ENCODE data around the gene TBC1D5.
"Not testable (repeated sequence)": the region's sequence is repeated elsewhere in the genome, so short reads cannot be mapped to it uniquely, and the experiment has no call there.

GRCh38 chr3:17774180-17774910 is 31.9 kb upstream of the TBC1D5 start:
- not testable (repeated sequence) for TF ChIP-seq SUZ12 (IDR thresholded peaks at IDR 0.05; ENCODE audit: low read length); HDAC6 (IDR thresholded peaks at IDR 0.05; ENCODE audit: low read depth, low read length); CTCF (IDR thresholded peaks at IDR 0.05; ENCODE audit: control extremely low read depth in 1 of 3, insufficient read depth in 1 of 3, low read depth in 1 of 3, low read length in 3 of 3); SRF (IDR thresholded peaks at IDR 0.05; ENCODE audit: low read depth, low read length); EP300 (IDR thresholded peaks at IDR 0.05; ENCODE audit: borderline replicate concordance in 1 of 2, low read depth in 2 of 2, low read length in 2 of 2); ATF2 (IDR thresholded peaks at IDR 0.05; ENCODE audit: low read length); BRCA1 (IDR thresholded peaks at IDR 0.05; ENCODE audit: low read depth, low read length); TAF1 (IDR thresholded peaks at IDR 0.05; ENCODE audit: low read depth, low read length); ASH2L (IDR thresholded peaks at IDR 0.05; ENCODE audit: low read length); POLR2A (IDR thresholded peaks at IDR 0.05; ENCODE audit: control extremely low read depth in 1 of 2, low read depth in 2 of 2, low read length in 2 of 2); EZH2 (IDR thresholded peaks at IDR 0.05; ENCODE audit: low read depth, low read length, severe bottlenecking); POLR2AphosphoS5 (IDR thresholded peaks at IDR 0.05; ENCODE audit: low read depth, low read length); JUN (IDR thresholded peaks at IDR 0.05; ENCODE audit: low read depth, low read length); NRF1 (IDR thresholded peaks at IDR 0.05; ENCODE audit: low read depth, low read length)
